HG03095 (cell line): ENCODE measurements around the gene ERC1.

Experiments used
- ATAC-seq: cut with Tn5 transposase; IDR thresholded peaks from one replicate; pipeline ENCODE4 v1.9.1; 2021; ENCODE audit warnings: moderate library complexity; ENCODE audit not compliant: unreplicated experiment

ERC1 gene

GRCh38 chr12:1501695-1502378 is 510.8 kb downstream of the ERC1 start:
- no peak for ATAC-seq

GRCh38 chr12:1502379-1502720 is 511.3 kb downstream of the ERC1 start:
- ATAC-seq: no peak

- no peak for ATAC-seq
Measured at GRCh38 chr12:1502831-1503230, 511.8 kb downstream of the ERC1 start.

GRCh38 chr12:1503281-1503711 is 512.3 kb downstream of the ERC1 start:
- ATAC-seq: no peak

GRCh38 chr12:1504304-1504894 is 513.4 kb downstream of the ERC1 start:
- ATAC-seq: no peak

- ATAC-seq: no peak
Measured at GRCh38 chr12:1504895-1505311, 513.9 kb downstream of the ERC1 start.

- no peak for ATAC-seq
Measured at GRCh38 chr12:1505576-1505975, 514.6 kb downstream of the ERC1 start.

GRCh38 chr12:1507308-1507707 is 516.3 kb downstream of the ERC1 start:
- no peak for ATAC-seq

- no peak for ATAC-seq
Measured at GRCh38 chr12:1509413-1510052, 518.5 kb downstream of the ERC1 start.

- ATAC-seq: no peak
Measured at GRCh38 chr12:1510056-1510812, 519.2 kb downstream of the ERC1 start.

GRCh38 chr12:1515010-1515409 is 524.0 kb downstream of the ERC1 start:
- ATAC-seq: no peak

GRCh38 chr12:1515428-1515827 is 524.4 kb downstream of the ERC1 start:
- no peak for ATAC-seq

- ATAC-seq: no peak
Measured at GRCh38 chr12:1517007-1517406, 526.0 kb downstream of the ERC1 start.

- no peak for ATAC-seq
Measured at GRCh38 chr12:1517734-1518525, 526.9 kb downstream of the ERC1 start.

GRCh38 chr12:1518591-1519516 is 527.8 kb downstream of the ERC1 start:
- ATAC-seq: no peak

GRCh38 chr12:1519642-1520041 is 528.6 kb downstream of the ERC1 start:
- no peak for ATAC-seq

- no peak for ATAC-seq
Measured at GRCh38 chr12:1523046-1523445, 532.0 kb downstream of the ERC1 start.

GRCh38 chr12:1523558-1524050 is 532.6 kb downstream of the ERC1 start:
- no peak for ATAC-seq

GRCh38 chr12:1525858-1526257 is 534.8 kb downstream of the ERC1 start:
- no peak for ATAC-seq

- no peak for ATAC-seq
Measured at GRCh38 chr12:1527789-1528188, 536.8 kb downstream of the ERC1 start.
